GM19239 (cell line): ENCODE measurements around the gene SLC38A11.

Experiments
- DNase-seq: peaks from one replicate; pipeline ENCODE4 v3.0.0; 2011; ENCODE audit warnings: low spot score; ENCODE audit not compliant: insufficient read length
- FAIRE-seq: peaks from 2 replicates; lab custom pipeline; 2011; peaks lifted over from hg19 to GRCh38; lab: Jason Lieb, UNC

SLC38A11 gene

DNA sequence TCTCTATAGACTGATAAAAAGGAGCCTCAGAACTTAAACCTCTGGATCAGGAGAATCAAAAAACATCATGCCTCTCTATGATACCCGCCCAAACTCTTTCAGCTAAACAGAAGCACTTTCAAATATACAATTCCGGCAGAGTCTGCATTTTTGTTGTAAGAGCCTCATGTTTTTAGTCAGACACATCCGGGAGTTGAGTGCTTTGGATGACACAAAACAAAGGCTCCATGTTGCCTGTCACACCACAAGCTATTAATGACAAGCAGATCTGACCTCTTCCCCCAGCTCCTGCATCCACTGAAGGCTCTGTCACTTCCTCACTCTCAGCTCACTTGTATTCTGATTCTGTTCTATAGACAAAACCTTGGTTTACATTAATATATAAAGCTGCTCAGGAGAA, 33.2 kb downstream of the SLC38A11 start:
- FAIRE-seq (no peak), DNase-seq (no peak)

DNA sequence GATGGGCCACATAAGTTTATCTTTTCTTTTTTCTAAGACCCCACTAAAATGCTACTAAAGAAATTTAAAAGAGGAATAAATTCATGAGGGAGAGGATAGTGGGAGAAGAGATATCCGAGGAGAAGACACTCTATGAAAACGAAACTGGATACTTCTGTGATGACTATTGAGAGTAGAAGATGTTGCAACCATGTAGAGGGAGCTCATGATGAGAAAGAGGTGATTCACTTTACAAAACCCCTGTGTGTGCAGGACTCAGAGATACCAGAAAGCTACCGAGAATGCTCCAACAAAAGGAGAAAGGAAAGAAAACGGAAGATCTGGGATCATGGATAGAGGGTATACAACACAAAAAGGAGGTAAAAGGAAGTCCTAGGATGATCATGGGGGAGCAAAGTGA, 34.9 kb downstream of the SLC38A11 start:
- no peak for DNase-seq
- FAIRE-seq: no peak

DNA sequence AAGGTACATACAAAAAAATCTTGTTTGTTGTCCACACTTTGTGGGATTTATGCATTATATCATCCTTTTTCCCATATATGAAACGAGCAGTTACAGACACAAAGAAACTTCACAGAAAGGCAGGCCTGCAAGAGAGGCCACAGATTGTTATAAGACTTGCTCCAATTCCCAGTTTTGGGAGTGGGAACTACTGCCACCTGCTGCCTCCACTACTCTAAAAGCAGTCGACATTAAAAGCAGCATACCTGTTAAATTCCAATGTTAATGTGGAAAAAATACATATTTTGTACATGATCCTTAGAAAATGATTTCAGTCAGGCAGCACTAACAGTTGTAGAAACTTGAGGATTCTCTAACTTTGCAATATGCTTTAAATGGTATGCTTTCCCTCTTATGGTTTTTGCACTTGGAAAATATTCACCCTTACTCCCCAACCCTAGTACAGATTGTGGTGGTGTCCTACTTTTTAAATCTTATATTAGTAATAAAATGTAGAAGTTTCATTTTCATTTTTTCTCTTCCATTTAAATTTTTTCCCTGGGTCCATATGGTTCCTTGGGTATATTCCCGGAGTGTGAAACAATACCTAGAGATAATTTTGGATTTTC, 37.9 kb downstream of the SLC38A11 start:
- DNase-seq (no peak), FAIRE-seq (no peak)

DNA sequence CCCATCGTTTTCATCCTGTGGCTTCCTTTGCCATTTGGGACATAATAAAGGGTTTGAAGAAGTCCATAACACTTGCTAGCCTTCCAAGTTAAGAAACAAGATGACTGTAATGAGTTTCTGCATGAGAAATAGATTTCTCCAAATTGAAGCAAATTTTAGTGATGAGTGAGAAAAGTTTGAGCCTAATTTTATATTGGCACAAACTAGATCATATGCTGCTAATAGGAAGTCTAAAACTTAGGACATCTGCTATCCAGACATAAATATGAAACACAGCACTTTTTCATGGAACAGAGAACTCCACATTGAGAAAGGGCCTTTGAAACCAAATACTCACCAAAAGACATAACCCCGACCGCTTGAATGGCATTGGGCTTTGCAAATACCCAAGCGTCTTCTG, 39.8 kb downstream of the SLC38A11 start:
- FAIRE-seq (no peak), DNase-seq (no peak)

DNA sequence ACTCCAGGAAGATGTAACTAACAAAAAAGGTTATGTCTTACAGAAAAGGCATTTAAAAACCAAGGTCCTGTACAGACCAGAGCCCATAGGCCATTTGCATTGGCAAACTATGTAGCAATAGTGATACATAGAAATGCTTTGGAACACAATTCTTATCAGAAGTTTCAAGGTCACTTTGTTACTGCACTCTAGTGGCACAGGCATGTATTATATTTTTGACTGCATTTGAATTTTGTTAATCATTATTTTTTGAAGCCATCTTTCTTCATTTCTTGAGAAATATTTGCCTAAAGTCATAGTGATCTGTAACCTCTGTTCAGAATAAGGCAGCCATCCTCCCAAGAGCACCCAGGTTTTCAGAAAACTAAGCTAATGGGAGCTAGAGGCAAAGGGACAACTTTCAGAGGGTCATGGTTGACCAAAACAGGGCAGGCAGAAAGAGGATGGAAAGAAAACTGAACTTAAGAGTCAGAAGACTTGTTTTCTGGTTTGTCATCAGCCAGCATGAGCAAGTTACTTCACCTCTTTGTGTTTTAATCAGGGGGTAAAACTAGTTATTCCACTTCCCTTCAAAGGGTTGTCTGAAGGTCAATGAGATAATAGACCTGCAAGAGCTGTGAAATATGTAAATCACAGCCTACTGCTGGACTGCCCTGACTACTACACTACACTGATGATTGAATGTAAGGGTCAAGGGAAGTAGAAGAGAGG, 41.5 kb downstream of the SLC38A11 start:
- FAIRE-seq (no peak), DNase-seq (no peak)

DNA sequence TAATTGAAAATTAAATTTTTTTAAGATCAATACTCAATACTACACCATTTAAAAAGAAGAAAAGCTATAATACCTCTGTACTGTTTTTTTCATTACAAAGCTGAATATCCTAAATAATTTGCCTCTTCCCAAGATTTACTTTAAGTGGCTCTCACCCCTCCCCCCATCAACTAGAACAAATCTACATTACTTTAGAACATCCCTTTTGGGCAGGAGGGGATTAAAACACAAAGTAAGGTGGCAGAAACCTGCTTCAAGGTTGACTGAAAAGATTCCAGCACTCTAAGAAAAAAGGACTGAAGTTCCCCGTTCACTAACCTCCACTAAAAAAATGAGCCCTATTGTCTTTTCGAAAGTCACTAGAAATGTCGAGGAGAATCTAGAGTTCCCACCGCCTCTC, 42.3 kb downstream of the SLC38A11 start:
- DNase-seq (no peak), FAIRE-seq (no peak)

DNA sequence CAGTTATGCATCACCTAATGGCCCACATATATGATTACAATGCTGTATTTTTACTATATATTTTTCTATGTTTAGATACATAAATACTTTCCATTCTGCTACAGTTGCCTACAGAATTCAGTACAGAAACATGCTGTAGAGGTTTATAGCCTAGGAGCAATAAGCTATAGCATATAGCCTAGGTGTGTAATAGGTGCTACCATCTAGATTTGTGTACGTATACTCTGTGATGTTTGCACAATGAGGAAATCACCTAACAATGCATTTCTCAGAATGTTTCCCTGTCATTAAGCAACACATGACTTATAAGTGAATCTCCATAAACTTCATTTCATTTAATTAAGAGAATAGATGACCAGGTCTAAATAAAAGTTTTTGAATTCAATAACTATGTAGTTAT, 43.5 kb downstream of the SLC38A11 start:
- FAIRE-seq: no peak
- DNase-seq: no peak

DNA sequence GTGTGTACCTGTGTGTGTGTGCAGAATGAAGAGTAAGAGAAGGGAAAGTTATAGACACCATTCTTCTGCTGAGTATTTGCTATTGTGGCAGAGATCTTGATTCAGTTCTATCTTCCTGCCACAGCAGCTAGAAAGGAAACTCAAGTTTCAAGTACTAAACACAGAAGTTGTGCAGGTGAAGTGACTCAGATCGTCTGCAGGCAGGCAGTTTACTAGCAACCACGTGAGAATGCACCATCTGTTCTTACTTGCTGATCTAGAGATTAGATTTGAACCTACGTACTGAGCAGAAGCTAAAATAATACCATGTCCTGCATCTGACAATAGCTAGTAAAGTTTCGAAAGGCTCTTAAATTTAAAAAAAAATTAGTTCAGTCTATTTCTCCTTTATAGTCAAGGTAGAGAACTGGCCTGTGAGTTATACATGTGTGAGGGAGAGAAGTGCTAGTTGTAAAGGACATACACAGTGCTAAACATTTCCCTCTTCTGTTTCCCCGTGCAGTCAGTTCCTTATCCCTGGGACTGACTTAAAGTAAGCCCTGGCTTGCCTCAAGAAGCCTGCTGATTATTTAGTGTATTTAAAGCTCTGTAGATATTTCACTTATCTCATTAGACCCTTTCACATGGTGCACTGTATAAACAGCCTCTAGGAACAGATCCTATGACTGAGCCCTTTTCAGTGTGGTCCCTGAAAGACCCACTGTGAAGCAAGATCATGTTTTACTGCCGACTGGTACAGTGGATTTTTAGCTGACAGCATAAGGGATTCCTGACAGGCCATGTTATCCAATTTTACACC, 45.0 kb downstream of the SLC38A11 start:
- FAIRE-seq (no peak), DNase-seq (no peak)

DNA sequence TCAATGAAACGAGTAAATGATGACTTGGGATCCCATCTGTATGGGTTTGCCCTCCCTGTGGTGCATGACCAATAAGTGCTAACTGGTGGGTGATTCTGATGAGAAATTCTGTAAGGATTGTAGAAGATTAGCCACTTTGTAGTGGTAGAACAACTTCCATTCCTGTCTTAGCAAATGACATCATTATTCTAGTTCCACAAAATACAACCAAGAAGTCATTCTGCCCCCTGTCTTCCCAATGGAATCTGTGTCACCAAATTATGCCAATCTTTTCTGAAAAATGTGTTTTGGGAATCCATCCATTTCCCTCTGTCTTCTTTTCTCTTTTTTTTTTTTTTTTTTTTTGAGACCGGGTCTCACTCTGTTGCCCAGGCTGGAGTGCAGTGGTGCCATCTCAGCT, 48.4 kb downstream of the SLC38A11 start:
- DNase-seq: no peak
- no peak for FAIRE-seq

DNA sequence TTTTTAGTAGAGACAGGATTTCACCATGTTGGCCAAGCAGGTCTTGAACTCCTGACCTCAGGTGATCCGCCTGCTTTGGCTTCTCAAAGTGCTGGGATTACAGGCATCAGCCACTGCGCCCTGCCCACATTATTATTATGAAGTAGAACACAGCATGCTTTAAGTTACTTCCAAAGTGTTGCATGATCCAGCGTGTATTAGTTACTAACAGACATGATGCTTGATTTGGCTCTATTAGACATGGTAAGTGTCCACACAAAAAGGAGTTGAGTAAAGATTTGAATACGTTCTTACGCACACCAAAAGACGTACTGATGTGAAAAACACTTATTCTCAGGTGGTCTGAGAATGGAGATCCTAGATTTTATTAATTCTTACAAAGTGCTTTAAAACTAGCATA, 50.0 kb downstream of the SLC38A11 start:
- no peak for DNase-seq
- no peak for FAIRE-seq

DNA sequence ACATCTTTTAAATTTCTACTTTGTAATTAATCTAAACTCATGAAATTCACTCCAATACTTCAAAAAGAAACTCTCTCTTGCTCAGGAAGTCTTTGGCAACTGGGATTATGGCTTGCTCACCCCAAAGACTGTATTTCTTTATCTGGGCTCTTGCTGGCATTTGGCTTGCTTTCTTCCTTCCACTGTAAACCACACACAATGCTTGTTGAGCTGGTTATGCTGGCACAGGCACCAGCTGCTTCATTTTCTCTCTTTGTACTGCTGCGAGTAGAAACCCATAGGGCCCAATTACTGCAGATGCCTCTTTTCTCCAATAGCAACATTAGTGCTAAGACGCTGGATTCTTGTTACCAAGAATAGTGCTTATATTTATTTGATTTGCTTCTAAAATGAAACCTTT, 51.4 kb downstream of the SLC38A11 start:
- DNase-seq (no peak), FAIRE-seq (no peak)

DNA sequence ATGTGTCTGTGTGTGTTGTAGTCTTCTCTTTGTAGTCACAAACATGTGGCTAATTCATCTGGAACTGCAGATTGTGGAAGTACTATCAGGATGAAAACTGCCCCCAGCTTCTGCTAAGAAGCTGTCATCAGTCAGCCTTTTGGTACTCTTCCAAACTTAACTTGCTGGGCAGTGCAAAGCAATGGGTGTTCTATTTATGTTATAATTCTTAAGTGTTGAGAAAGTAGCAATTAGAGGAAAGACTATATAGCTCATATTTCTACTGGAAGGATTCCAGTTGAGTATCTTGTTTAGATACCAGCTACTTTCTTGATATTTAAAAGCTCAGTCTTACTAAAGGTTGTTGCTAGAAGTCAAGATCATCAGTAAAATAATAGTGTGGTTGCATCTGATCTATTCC, 52.1 kb downstream of the SLC38A11 start:
- FAIRE-seq (no peak), DNase-seq (no peak)

DNA sequence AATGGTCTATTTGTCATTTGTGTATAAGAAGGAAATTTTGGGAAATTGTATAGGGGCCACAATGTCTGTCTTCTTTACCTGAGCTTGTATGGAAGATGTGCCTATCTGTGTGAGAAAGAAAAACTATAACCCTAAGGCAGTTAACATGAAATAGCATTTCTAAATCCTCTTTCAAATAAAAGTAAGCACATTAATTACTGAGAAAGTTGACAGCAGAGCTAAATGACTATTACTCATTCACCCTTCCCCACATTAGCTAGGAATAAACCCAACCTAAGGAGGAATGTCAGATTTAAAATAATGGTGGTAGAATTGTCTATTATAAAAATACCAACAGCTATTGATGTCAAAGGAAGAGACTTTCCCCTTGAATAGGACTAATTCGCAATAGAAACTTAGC, 56.2 kb downstream of the SLC38A11 start:
- DNase-seq: no peak
- no peak for FAIRE-seq

DNA sequence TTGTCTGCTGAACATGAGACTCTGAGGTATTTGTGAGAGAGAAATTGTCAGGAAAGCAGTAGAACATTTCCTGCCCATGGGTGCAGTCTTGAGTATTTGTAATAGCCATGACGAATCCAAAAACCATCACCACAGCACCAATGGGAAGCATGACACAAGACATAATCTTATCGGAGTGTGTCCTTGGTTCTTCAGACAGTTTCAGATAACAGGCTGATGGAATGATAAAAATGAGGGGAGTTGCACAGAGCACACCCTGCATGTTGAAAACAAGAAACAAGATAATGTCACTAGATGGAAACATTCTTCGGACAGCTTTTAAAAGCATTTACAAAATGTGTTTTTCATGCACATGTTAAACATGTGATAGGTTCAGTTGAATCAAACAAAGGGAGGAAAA, 56.9 kb downstream of the SLC38A11 start:
- FAIRE-seq (no peak), DNase-seq (no peak)

DNA sequence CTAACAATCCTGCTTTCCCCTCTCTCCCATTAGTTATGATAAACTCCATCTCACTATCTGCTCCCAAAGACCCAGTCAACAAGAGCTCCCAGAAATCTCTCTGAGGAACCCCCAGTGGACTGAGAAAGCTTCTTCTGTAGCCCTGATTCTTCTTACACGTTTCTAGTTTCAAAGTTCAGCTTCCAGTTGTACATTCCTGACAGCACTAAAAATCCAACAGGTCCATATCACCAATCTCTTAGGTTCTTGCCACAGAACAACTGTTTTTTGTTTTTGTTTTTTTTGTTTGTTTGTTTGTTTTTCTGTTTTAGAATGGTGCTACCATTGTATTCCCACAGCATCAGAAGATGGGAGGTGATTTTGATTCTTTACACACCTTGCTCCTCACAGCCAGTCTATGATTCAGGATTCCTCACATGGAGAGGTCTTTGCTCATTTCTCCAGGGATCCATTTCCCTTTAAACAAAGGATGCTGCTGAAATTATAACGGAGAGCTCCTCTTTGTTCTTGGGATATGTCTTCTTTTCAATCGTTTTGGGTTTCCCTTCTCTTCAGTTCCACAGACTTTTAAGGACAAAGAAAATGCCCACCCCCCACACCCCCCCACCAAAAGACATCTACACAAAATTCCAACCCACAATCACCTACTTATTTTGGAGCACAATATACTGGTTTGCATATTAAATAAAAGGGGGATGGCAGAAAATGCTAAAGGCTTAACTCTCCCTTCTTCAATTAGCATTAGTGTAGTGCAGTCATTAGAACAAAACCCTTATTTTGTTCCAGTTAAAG, 57.7 kb downstream of the SLC38A11 start:
- DNase-seq: no peak
- no peak for FAIRE-seq

DNA sequence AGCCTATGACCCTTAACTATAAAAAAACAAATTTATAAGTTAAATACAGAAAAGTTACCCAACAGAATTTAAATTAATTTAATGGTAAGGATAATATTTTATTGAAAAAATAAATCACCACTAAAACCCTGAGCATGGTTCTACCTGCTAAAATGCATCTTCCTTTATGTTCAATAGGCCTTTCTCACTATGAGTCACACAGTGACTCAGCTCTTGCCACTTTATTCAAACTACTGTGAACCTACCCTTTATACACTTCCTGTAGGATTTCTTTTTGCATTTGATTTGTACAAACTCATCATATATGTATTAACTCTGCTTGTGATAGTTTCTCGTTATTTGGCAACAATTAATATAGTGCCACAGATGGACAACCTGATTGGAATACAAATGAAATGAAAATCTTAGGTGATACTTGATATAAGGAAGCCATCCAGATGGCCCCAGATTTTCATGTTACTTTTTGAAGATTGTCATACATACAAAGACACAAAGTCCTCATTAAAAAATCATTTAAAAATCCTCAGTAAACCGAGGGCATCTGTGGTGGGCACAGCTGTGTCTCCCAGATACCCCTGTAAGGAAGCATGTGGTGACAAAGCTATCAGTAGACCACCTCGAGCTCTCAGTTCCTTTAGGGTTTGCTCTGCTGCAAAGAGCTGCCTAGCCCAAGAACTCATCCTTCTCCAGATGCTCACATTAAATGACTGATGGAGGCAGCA, 58.5 kb downstream of the SLC38A11 start:
- DNase-seq (no peak), FAIRE-seq (no peak)

DNA sequence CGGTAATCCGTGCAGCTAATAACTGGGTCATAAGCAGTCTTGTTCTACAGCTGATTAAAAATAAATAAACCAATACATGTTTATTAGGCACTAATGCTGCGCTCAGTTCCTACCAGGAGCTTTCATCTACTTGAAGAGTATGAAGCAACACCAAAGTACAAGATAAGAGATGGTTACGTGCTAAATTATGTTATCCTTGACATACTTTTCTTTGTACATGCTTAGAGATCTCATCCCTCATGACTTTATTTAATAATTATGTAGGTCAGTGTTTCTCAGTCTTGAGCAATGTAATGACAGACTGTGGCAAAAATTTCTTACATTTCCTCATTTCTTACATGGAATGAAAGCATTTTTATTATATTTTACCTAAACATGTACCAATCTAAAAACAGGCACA, 59.1 kb downstream of the SLC38A11 start:
- no peak for DNase-seq
- FAIRE-seq: no peak

DNA sequence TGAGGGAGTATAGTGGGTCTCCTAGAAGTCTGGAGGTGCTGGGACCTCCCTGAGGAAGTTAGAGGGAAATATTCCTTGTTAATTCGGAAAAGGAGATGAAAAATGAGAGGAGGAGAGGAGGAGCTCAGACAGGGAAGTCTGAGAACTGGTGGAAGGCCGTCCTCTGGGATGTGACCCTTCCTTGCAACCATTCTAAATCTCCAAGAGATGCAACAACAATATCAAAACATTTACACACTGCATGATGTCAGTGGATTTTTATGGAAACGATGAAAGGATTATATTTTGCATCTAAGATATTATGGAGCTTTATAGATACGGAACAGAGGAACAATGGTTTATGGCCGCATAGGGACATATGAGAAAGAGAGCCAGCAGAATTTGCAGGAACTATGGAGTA, 63.9 kb downstream of the SLC38A11 start:
- no peak for FAIRE-seq
- DNase-seq: no peak

DNA sequence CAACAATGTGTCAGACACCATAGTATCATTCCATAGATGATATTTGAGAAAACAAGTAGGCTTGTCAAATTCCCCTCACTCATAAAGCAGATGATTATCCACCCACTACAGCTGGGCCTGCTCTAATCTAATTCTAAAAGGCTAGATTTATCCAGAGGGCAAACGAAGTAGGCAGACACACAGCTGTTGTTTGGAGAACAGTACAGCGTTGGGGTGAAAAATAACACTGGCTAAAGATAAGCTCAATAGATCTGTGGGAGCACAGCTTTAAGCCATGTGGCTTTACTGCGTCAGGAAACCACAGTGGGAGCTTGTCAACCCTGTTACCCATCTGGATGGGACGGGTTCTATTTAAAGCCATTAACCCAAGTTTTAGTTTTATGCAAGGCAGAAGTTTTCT, 64.8 kb downstream of the SLC38A11 start:
- DNase-seq (no peak), FAIRE-seq (no peak)

DNA sequence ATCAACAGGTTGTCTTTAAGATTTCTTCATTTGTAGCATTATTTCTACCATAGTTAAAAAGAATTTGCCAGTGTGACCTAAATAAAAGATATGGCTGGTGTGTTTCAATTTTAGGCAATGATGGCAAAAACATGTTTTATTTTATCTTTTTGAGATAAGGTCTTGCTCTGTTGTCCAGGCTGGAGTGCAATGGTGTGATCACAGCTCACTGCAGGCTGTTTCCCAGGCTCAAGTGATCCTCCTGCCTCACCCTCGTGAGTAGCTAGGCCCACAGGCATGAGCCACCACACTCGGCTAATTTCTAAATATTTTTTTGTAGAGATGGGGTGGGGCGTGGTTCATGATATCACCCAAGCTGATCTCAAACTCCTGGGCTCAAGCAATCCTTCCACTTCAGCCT, 66.7 kb downstream of the SLC38A11 start:
- DNase-seq: no peak
- FAIRE-seq: no peak
